Stimulated activated CD4-positive, alpha-beta T cell treated with anti-CD3 and anti-CD28 coated beads, Interleukin-2, amount 100 ng/mL, for 48 hours (primary cell): ENCODE data around the gene ALS2.
"Not testable (repeated sequence)": the region's sequence is repeated elsewhere in the genome, so short reads cannot be mapped to it uniquely, and the experiment has no call there.

Experiments used
- DNase-seq, 2 donors: peaks; one replicate each; pipeline ENCODE4 v3.0.0-alpha.2; 2020

ALS2 gene

DNA sequence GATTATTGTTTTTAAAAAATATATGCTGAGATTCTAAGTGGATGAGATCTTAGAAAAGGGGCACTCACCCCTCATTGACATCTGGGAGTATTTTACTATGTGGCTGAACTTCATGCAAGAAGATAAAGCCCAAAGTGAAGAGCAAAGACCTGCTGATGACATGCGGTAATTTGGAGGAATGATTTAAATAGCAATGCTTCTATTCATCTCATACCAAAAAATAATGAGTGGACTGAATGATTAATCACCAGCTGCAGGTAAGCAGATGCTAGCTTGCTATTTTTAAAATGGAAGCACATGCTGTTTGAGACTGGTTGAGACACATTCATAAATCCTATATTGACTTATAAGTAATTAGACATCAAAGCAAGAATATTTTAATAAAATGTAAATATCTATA lies 12.9 kb upstream of the ALS2 start:
- no peak for DNase-seq

DNA sequence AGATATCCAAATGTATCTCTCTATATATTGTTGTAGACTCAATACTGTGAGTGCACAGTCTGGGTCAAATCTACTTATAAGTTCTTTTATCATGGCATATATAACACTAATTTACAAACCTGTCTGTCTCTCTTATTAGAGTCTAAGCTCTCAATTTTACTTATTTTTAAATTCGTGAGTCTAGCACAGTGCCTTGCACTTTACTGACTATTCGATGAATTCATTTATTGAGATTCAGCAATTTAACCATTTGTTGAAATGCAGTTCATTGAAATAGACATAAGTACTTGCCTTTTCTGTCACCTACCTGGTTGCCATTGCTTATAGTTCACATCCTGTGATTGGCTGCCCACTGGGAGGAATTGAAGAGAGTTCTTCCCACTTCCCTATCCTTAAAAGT lies 10.3 kb upstream of the ALS2 start:
- no peak for DNase-seq

DNA sequence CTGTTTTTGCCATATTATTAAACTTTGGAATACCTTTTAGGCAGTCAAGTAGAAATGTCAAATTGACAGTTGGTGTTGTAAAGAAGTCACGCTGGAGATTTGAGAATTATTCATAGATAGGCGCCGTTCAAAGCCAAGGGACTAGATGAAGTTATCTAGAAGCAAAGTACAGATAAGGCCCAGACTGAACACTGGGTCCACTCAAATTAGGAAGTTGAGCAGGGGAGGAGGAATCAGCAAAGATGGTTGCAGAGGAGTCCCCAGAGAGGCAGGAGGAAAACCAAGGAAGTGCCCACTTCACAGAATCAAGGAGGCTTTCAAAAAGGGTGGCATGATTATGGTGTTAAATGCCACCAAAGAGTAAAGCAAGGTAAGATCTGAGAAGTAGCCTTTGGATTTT lies 9.6 kb upstream of the ALS2 start:
- no peak for DNase-seq

DNA sequence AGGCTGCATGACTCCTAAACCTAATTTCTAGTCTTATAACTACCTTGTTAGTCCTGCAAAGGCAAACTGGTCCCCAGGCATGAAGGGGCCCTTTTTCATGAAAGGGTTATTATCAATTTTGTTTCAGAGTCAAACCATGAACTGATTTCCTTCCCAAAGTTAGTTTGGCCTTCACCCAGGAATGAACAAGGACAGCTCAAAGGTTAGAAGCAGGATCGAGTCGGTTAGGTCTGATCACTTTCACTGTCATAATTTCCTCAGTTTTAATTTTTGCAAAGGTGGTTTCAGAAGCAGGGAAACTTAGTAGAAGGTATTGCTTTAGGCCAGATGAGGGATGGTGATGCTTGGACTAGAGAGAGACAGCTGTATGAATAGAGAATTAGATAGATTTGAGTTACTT lies 8.7 kb upstream of the ALS2 start:
- DNase-seq = no peak

DNA sequence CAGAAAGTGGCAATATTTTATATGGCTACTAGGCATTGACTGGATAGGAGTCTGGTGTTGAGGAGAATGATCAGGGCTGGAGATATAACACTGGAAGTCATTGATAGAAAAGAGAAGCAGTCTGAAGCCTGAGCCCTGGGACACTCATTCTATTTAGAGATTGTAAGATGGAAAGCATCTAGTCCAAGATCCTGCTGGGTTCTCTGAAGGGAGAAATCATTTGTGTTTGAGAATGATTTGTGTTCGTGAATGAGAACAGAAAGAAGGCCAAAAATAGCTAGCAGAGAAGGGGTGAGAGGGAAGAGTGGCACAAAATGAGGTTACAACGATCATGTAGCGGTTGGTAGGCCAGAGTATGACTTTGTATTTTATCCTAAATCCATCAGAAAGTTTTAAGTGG lies 7.6 kb upstream of the ALS2 start:
- no peak for DNase-seq

DNA sequence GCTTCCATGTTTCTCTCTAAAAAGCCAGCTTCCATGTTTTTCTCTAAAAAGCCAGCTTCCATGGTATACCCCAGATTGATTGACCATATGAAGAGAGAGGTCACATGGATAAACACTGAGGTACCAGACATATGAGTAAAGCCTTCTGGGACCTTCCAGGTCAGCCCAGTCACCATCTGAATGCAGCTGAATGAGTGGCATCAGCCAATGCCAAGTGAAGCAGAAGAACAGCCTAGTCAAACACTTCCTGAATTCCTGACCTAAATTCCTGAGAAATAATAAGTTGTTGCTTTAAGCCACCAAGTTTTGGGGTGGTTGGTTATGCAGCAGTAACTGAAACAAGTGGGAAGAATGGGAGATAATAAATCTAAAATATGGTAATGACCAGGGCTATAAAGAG lies 5.7 kb upstream of the ALS2 start:
- DNase-seq = no peak

DNA sequence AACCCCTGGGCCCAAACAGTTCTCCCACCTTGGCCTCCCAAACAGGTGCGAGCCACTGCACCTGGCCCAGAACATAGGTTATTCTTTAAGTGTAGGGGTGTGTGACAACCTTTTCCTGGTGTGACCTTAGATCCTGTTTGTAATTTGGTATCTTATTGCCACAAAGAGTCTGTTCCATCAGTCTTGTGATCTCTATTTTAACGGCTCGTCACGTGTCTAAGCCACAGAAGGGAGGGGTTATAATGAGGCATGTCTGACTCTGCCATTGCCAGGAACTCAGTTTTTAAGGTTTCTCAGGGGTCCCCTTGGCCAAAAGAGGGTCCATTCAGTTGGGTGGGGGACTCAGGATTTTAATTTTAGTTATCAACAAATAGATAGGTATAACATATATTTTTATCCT lies 4.4 kb upstream of the ALS2 start:
- no peak for DNase-seq

DNA sequence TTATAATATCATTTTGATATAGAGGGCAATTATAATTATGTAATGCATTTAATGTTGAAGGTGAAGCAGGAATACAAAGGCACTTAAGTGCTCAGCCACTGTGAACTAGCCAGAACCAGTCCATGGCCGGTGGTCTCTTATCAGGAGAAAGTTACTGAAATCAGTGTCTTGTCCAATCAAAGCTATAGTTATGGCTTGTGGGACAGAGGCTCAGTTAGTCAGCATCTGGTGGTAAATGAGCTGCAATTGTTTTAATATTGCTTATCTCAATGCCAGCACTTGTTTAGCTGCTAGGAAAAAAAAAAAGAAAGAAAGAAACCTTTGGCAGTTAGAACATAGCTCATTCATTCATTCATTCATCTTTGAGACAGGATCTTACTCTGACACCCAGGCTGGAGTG lies 3.8 kb upstream of the ALS2 start:
- no peak for DNase-seq

DNA sequence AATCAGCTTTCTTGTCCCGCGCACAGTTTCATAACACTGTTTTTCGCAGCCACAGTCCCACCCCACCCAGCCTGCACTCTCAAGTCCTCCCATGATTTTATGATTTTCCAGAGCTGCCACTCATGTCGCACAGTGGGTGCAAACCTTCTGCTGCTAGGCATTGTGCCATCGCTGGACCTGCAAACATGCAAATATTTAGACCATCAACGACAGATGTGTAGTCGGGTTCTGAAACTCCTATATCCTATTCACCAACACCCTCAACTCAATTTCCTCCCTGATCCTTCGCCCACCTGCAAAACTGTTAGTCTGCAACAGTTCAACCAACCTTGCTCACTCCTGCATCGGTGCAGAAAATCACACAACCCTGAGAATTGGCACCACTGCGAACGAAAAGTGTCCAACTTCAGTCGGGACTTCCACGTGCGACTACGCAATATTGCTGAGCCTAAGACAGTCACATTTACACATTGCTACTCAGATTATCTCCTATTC lies 871 bp upstream of the ALS2 start:
- DNase-seq = peak in 1 of 2 donors; percentile 9

DNA sequence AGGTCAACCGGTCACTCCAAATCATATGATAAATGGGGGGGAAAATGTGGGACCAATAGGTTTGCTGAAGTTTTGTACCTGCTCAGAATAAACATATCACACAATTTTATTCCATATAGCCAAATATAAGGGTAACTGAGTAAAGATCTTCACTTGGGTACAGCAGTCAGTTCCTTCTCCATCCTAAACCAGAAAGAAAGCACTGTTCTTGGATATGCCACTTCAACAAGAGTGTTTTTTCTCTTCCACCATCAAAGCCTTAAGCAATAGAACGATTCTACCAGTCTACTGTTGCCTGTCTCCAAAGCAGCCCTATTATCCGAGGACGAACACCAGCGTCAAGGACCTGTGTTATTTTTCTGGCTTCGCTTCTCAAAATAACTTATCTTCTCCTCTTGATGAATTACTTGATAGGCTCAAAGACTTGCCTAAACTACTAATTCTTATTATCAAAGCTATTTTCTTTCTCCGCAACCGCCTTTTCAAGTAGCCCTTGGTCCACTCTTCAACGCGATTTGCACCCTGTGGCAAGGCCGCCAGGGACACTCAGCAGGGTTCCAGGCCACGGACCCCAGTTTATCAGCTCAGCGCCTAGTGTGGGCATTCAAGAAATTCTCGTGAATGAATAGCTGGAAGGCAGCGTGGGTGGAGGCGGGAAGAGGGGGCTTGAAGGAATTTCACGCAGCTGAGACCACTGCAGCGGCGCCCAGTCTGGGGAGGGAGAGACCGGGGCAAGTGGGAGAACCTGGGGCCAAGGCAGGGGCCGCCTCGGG lies 646 bp downstream of the ALS2 start:
- DNase-seq = no peak

DNA sequence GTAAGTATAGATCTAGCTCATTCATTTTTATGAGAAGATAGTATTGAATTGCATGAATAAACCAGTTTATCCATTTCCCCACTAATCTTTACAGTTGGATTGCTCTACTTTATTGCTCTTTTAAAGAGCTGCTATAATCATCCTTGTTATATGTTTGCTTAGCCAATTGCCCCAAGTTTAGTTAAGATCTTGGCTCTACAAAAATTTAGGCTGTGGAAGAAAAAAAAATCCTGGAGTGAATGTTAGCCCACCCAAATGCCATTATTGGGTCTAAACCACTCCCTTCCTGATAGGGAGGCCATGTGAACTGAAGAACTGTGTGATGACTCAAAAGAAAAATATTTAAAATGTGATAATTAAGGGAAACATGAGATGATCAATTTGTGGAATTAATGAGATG lies 2.9 kb downstream of the ALS2 start:
- no peak for DNase-seq

DNA sequence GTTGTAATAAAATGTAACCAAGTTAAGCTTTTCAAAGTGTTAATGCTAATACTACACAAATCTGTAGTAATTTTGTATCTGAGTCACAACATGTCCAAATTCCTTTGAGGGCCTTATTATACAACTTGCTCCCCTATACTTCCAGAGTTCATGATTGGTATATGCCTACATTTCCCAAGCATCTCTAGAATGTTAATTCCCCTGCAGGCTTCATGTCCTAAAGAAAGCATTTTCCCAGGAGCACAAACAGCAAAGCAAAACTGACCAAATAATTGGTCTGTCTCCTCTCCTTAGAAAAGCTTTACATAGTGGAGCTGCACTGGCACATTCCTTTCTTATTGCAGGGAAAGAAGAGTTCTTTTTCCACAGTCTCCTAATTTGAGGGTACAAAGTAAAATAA lies 3.7 kb downstream of the ALS2 start:
- DNase-seq = no peak

DNA sequence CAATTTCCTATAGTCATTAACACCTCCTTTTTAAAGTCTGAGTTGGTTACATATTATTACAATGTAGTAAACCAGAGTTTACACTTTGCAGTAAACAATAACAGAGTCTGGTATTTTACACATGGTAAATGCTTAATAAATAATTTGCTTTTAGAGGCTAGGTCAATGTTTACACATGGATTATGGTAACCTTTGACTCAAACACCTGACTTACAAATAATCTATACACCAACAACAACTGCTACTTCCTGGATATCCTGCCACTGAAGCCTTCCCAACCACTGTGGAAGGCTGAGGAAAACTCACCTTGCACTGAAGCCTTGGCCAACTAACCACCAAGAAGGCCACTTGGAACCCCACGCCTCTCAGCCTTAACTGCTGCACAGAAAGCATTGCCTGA lies 5.4 kb downstream of the ALS2 start:
- no peak for DNase-seq

DNA sequence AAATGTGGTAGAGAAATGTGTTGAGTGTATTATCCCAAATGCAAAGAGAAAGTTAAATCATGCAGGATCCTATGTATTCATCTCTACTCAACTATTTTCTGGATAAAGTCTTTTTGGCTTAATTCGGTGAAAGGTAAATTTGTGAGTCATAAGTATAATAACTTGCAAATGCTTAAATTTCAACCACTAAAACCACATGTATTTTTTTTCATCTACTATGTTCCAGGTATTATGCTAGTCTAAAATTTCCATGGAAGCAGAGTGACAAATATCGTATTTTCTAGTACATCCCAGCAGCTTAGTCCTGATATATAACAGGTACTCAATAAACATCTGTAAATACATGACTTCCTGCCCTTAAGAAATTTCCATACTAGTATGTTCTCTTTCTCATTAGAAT lies 6.2 kb downstream of the ALS2 start:
- DNase-seq = no peak

DNA sequence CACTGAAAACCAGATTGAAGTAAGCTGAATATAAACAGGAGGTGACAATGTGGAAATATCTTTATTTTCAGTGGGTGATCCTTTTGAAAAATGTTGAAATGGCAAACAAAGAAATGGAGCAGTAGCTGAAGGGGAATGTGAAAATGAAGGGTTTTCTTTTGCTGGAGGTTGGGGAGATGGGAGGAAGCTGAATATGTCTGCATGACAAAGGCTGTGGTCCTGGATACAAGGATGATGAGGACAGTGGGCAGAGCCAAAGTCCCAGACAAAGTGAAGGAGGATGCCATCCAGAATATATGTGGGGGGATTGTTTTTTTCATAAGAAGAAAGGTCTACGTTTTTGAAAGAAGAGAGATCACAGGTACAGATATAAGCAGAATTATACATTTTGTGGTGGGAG lies 6.7 kb downstream of the ALS2 start:
- DNase-seq = no peak

DNA sequence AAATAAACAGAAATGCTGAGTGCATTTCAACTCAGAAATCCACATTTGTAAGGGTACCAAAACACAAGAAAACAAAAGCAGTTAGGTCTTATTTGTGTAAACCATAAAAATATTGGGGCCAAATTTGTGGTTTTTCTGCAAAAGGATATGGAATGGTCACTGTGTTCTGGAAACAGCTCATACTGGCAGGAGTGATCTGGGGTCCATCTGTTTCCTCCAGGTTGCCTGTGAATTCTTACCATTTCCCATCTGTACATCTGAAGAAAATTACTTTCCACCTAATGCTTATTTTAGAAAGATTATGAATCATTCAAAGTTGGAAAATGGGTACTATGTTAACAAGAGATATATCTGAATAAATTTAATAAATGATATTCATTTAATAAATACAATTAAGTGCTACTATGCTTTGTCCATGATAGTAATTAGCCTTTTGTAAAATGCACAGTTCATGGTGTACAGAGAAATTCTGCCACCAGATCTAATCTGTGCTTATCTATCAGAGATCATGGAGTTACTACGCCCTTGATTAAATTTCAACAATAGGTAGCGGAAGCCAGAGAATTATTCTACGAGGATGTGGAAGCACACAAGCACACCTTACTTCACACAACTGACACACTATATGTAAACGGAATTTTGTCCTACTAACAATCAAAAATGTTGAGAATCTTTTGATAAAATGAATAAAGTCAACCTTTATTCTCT lies 10.9 kb downstream of the ALS2 start:
- DNase-seq = no peak

DNA sequence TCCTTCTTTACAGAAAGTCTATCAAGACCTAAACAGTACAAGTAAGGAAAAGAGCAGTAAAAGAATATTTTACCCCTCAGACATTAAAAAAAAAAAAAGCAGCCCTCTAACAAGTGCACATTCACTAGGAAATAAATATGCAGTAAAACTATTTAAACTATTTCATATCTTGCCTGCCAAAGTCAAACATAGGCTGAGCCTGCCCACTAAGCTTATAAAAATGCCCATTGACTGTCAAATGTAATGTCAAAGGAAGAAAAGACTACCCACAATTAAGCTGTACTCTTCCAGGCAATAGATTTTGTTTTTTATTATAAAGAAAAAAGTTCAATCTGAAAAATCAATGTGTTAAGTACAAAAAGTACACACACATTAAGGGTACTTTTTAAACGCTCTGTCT lies 11.8 kb downstream of the ALS2 start:
- DNase-seq = no peak

DNA sequence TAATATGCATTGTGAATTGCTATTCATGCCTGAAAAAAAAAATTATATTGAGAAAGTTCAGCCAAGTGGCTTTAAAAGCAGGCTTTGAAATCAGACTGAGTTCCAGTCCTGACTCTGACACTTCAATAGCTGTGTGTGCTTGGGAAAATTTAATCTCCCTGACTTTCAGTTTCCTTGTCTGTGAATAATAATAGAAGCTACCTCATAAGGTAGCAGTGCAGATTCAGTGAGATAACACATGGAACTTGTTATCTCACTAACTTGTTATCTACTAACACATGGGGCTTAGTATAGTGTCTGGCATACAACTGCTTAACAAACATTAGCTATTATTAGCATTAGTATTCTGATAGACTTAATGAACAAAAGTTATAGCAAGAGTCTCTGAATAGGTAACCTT lies 14.9 kb downstream of the ALS2 start:
- no peak for DNase-seq

DNA sequence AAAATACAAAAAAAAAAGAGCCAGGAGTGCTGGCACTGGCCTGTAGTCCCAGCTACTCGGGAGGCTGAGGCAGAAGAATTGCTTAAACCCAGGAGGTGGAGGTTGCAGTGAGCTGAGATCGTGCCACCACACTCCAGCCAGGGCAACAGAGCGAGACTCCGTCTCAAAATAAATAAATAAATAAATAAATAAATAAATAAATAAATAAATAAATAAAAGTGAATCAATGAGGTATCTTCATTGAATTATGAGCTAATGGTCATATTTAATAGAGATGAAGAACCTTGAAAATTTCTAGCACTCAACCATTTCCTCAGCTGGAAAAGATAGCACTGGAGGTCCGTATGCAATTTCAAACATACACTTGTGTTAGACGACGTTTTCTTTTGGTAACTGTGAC lies 16.3 kb downstream of the ALS2 start:
- not testable (repeated sequence) for DNase-seq

DNA sequence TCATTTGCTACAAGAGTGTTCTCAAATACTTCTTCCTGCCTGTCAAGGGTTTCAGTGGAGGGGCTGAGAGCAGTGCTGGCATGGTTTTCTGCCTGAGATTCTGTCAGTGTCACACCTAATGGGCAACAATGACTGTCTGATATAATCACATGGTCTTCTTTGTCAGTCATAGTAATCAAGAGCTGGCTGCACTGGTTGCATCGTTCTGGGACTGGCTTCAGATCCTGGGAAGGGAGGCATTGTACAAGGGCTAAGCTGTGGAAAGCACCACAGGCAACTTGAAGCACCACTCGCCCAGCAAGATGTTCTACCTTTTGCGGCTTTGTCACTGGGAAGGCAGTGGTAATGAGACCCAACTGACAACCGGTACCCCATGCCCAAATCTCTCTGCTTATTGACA lies 19.6 kb downstream of the ALS2 start:
- DNase-seq = no peak

DNA sequence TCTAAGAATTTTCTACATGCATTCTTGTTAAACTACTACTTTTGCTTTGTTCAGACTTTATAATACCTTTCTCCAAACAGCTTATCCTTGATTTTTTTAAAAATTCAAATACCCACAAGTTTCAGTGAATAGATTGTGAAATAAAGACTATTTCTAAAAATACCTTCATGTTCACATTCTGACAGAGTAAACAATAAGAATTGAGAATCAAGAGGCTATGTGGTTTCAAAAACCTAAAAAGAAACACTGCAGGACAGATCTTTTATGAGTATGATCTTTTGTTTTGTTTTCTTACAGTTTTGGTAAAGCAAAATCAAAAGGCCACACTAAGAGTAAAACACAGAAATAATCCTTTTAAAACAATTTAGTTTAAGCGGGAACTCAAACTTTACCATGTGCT lies 21.2 kb downstream of the ALS2 start:
- DNase-seq = no peak

DNA sequence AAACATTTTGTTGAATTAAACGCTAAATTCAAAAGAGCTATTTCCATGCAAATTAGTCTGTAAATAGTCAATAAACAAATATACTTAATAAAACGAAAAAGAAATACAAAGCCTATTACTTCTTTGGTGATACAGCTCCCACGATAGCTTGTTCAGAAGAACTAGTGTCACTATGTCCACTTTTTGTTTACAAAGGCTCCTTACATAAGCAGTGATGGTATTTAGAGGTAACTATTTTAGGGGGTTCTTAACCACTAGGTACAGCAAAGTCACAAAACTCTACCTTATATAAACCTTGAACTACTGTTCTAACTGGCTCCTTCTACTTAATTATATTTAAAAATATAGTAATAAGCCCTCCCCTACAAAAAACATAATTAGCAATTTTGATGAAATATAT lies 21.9 kb downstream of the ALS2 start:
- no peak for DNase-seq

DNA sequence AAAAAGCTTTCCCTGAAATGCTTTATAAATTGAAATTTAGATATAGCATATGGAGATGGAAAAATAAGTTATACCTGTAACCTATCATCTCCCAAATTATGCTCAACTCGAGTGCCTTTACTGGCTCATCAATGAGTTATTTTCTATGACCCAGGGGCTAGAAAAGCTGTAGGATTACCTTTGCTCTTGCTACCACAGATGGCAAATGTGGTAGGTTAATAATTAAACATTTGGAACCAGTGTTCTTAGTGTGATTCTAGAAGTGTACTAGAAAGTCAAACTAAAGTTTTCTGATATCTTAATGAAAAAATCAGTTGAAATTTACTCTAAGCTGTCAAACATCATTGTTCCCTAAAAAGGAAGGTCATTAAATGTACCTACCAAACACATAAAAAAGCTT lies 22.5 kb downstream of the ALS2 start:
- no peak for DNase-seq

DNA sequence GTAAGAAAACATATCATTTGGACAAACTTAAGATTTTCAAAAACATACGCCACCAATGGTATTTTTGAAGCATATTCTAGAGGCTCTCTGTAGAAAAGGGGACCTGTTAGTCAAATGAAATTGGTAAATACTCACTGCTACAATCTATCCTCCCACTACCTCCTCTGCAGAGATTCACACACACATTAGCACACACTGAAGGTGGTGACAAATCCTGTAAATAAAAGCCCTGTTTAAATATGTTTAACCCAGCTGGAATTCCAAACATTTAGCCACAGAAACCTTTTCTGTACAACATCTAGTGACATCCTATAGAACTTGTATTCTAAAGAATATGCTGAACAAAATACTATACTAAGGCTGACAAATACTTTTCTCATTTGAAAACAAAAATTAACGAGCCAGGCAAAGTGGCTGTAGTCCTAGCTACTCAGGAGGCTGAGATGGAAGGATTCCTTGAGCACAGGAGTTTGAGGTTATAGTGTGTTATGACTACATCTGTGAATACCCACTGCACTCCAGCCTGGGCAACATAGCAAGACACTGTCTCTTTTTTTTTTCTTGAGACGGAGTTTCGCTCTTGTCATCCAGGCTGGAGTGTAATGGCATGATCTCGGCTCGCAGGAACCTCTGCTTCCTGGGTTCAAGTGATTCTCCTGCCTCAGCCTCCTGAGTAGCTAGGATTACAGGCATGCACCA lies 25.9 kb downstream of the ALS2 start:
- no peak for DNase-seq
